GM23338 (cell line): ENCODE data around the gene ME2. TPM values are rescaled to one million over a fixed set of nuclear protein-coding genes. Genes with fewer than 3 reads are reported as not detected.

ENCODE experiments used
- ATAC-seq: fragments of 200-7000 bp; cut with Tn5 transposase; 3 replicates; pipeline ENCODE4 v1.9.1; 2020
- DNase-seq: peaks from one replicate; pipeline ENCODE4 v3.0.0-alpha.2; 2015; ENCODE audit warnings: low spot score
- H2AFZ ChIP-seq: fragments of 200-600 bp; sonication (generic); 2 replicates; pipeline ENCODE4 v1.8.0; 2016; ENCODE audit warnings: antibody characterized with exemption, mild to moderate bottlenecking, moderate library complexity
- H3F3A ChIP-seq: fragments of 200-600 bp; sonication (generic); replicated peaks from 2 replicates; pipeline ENCODE4 v1.8.0; 2017; ENCODE audit warnings: antibody characterized with exemption, mixed run types, low read depth
- H3K27ac ChIP-seq: fragments of 200-600 bp; sonication (generic); 2 replicates; pipeline ENCODE4 v1.6.1; 2016; ENCODE audit warnings: low read depth
- H3K27me3 ChIP-seq: fragments of 200-600 bp; sonication (generic); 2 replicates; pipeline ENCODE4 v1.8.0; 2016; ENCODE audit warnings: mild to moderate bottlenecking, mixed run types, moderate library complexity; ENCODE audit not compliant: insufficient read depth
- H3K36me3 ChIP-seq: fragments of 200-600 bp; sonication (generic); 2 replicates; pipeline ENCODE4 v1.8.0; 2016; ENCODE audit warnings: mild to moderate bottlenecking; ENCODE audit not compliant: insufficient read depth
- H3K4me1 ChIP-seq: fragments of 200-600 bp; sonication (generic); 2 replicates; pipeline ENCODE4 v1.8.0; 2016; ENCODE audit warnings: mild to moderate bottlenecking, moderate library complexity; ENCODE audit not compliant: insufficient read depth
- H3K4me2 ChIP-seq: fragments of 200-600 bp; sonication (generic); 2 replicates; pipeline ENCODE4 v1.7.1; 2017; ENCODE audit warnings: mixed run types
- H3K4me3 ChIP-seq: fragments of 200-600 bp; sonication (generic); 2 replicates; pipeline ENCODE4 v1.6.1; 2016; ENCODE audit warnings: mixed run types
- H3K79me2 ChIP-seq: fragments of 200-600 bp; sonication (generic); replicated peaks from 2 replicates; pipeline ENCODE4 v1.8.0; 2017; ENCODE audit warnings: mild to moderate bottlenecking; ENCODE audit not compliant: insufficient read depth
- H3K9me2 ChIP-seq: fragments of 200-600 bp; sonication (generic); 2 replicates; pipeline ENCODE4 v1.8.0; 2017; ENCODE audit not compliant: insufficient read depth
- H4K20me1 ChIP-seq: fragments of 200-600 bp; sonication (generic); replicated peaks from 2 replicates; pipeline ENCODE4 v1.8.0; 2017; ENCODE audit warnings: mild to moderate bottlenecking; ENCODE audit not compliant: insufficient read depth
- H3K27ac Mint-ChIP-seq: 2 replicates; pipeline ENCODE4 v1.8.0; 2020; ENCODE audit warnings: inconsistent platforms, mild to moderate bottlenecking, moderate library complexity, mixed read lengths
- H3K27me3 Mint-ChIP-seq: 3 replicates; pipeline ENCODE4 v1.8.0; 2022; ENCODE audit warnings: low read depth, mild to moderate bottlenecking, moderate library complexity, mixed read lengths, inconsistent platforms; ENCODE audit not compliant: insufficient read depth, poor library complexity
- H3K36me3 Mint-ChIP-seq: 3 replicates; pipeline ENCODE4 v1.8.0; 2021; ENCODE audit warnings: low read depth, mild to moderate bottlenecking, inconsistent platforms, moderate library complexity, mixed read lengths
- H3K4me1 Mint-ChIP-seq: 3 replicates; pipeline ENCODE4 v1.8.0; 2020; ENCODE audit warnings: mild to moderate bottlenecking, inconsistent platforms, mixed read lengths
- H3K4me3 Mint-ChIP-seq: 3 replicates; pipeline ENCODE4 v1.8.0; 2021; ENCODE audit warnings: moderate library complexity, mild to moderate bottlenecking, inconsistent platforms, mixed read lengths
- H3K9me3 Mint-ChIP-seq: 3 replicates; pipeline ENCODE4 v1.8.0; 2020; ENCODE audit warnings: moderate library complexity, mild to moderate bottlenecking, inconsistent platforms, mixed read lengths
- CREB1 ChIP-seq: fragments of 250-450 bp; sonication (Bioruptor Pico); IDR thresholded peaks from 2 replicates; pipeline ENCODE4 v1.5.0; 2020; ENCODE audit warnings: low read depth, mild to moderate bottlenecking, moderate library complexity
- EZH2 ChIP-seq: fragments of 200-600 bp; sonication (generic); IDR thresholded peaks from one replicate; pipeline ENCODE4 v1.8.0; 2017; ENCODE audit warnings: antibody characterized with exemption, mild to moderate bottlenecking, low read depth; ENCODE audit not compliant: unreplicated experiment
- JUNB ChIP-seq: IDR thresholded peaks from one replicate; pipeline ENCODE4 v1.6.1; 2016; ENCODE audit warnings: antibody characterized with exemption; ENCODE audit not compliant: unreplicated experiment
- NANOG ChIP-seq: IDR thresholded peaks from 2 replicates; pipeline ENCODE4 v1.6.1; 2016; ENCODE audit warnings: antibody characterized with exemption, borderline replicate concordance
- ZNF114 ChIP-seq: fragments of 250-450 bp; sonication (Bioruptor Pico); IDR thresholded peaks from 2 replicates; pipeline ENCODE4 v1.5.0; 2020; ENCODE audit warnings: mild to moderate bottlenecking, moderate library complexity
- ZNF331 ChIP-seq: fragments of 250-450 bp; sonication (Bioruptor Pico); IDR thresholded peaks from 2 replicates; pipeline ENCODE4 v1.5.0; 2020; ENCODE audit warnings: low read depth, mild to moderate bottlenecking, moderate library complexity
- polyA plus RNA-seq: library from polyadenylated mRNA; unstranded; fragments of >200 nt; fragmentation: Nextera tagmentation; extraction: Ambion mirVana; gene quantifications from 2 replicates; pipeline ENCODE4 v1.2.1, GENCODE V29; 2016
- total RNA-seq: library from RNA; depleted of rRNA; stranded (reverse); fragments of >200 nt; shearing (Covaris generic); gene quantifications from 2 replicates; pipeline ENCODE4 v1.2.3, GENCODE V29; 2014
- TF ChIP-seq, protein P1 (sequence below): IDR thresholded peaks from one replicate; pipeline ENCODE4 v1.6.1; 2018; ENCODE audit warnings: antibody characterized with exemption; ENCODE audit not compliant: unreplicated experiment
- TF ChIP-seq, protein P2 (sequence below): IDR thresholded peaks from 2 replicates; pipeline ENCODE4 v1.6.1; 2016; ENCODE audit warnings: antibody characterized with exemption

Gene ME2
- total and polyA plus RNA-seq, 2 experiments from 2014 or later = 61.0 to 102 TPM

- TF ChIP-seq, protein P1, sequence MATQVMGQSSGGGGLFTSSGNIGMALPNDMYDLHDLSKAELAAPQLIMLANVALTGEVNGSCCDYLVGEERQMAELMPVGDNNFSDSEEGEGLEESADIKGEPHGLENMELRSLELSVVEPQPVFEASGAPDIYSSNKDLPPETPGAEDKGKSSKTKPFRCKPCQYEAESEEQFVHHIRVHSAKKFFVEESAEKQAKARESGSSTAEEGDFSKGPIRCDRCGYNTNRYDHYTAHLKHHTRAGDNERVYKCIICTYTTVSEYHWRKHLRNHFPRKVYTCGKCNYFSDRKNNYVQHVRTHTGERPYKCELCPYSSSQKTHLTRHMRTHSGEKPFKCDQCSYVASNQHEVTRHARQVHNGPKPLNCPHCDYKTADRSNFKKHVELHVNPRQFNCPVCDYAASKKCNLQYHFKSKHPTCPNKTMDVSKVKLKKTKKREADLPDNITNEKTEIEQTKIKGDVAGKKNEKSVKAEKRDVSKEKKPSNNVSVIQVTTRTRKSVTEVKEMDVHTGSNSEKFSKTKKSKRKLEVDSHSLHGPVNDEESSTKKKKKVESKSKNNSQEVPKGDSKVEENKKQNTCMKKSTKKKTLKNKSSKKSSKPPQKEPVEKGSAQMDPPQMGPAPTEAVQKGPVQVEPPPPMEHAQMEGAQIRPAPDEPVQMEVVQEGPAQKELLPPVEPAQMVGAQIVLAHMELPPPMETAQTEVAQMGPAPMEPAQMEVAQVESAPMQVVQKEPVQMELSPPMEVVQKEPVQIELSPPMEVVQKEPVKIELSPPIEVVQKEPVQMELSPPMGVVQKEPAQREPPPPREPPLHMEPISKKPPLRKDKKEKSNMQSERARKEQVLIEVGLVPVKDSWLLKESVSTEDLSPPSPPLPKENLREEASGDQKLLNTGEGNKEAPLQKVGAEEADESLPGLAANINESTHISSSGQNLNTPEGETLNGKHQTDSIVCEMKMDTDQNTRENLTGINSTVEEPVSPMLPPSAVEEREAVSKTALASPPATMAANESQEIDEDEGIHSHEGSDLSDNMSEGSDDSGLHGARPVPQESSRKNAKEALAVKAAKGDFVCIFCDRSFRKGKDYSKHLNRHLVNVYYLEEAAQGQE = no peak
- TF ChIP-seq JUNB (no peak), ZNF331 (no peak), EZH2 (no peak)
Observed at GRCh38 chr18:50977037-50977760, 98.3 kb downstream of the ME2 start (continued).

DNA sequence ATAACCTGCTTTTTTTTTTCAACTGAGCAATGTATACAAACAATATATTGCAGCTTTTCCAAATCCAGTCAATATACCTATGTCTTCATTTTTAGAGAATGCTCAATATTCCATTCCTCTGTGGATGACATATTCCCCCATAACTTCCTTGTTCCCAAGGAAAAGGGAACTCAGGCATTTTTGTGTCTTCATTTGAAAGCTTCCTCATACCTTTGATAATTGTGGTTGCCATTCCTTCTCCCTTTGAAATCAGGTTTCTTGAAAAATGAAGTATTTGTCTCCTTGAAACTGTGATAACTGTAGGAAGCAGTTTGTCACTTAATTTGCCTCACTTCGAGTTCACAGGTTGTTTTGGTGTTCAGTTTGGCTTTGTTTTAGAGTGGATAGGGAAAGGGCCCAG is 102.5 kb downstream of the ME2 start:
- H3K27ac Mint-ChIP-seq = no peak overlapping the region
- H3K36me3 ChIP-seq = peaks cover 14% of the 10 kb centered on the region; the same call in 1 of the 2 replicates

GRCh38 chr18:50982086-50982801 is 103.3 kb downstream of the ME2 start:
- DNase-seq (no peak), ATAC-seq (no peak)
- H2AFZ ChIP-seq = no peak overlapping the region
- Mint-ChIP-seq H3K4me1 (peaks cover 3% of the 10 kb centered on the region; the same call in 1 of the 3 replicates), H3K4me3 (no peak overlapping the region), H3K27ac (no peak overlapping the region), H3K36me3 (peaks cover 28% of the 10 kb centered on the region), H3K27me3 (no peaks in the 10 kb centered on the region), H3K9me3 (peaks cover 12% of the 10 kb centered on the region)
- peaks cover 9% of the 10 kb centered on the region; the same call in 1 of the 2 replicates for H3K9me2 ChIP-seq
- H3K4me1 ChIP-seq = no peaks in the 10 kb centered on the region
- H3K79me2 ChIP-seq = no peaks in the 10 kb centered on the region
- H3K27me3 ChIP-seq = no peaks in the 10 kb centered on the region
- H3K4me2 ChIP-seq = no peak overlapping the region
- peaks cover 5% of the 10 kb centered on the region; the same call in 1 of the 2 replicates for H3K36me3 ChIP-seq
- H3K4me3 ChIP-seq = no peak overlapping the region
- no peak overlapping the region for H3K27ac ChIP-seq
- no peaks in the 10 kb centered on the region for H3F3A ChIP-seq
- H4K20me1 ChIP-seq = no peaks in the 10 kb centered on the region
- TF ChIP-seq NANOG = no peak

More for the DNA sequence above, 102.5 kb downstream of the ME2 start:
- Histone ChIP-seq H3K4me3 (no peak overlapping the region), H3K4me2 (no peak overlapping the region), H3K27ac (no peak overlapping the region), H3F3A (no peaks in the 10 kb centered on the region), H3K27me3 (no peaks in the 10 kb centered on the region), H3K79me2 (no peaks in the 10 kb centered on the region), H3K9me2 (peaks cover 9% of the 10 kb centered on the region; the same call in 1 of the 2 replicates), H4K20me1 (no peaks in the 10 kb centered on the region), H3K4me1 (no peaks in the 10 kb centered on the region), H2AFZ (no peak overlapping the region)
- TF ChIP-seq, protein P2, sequence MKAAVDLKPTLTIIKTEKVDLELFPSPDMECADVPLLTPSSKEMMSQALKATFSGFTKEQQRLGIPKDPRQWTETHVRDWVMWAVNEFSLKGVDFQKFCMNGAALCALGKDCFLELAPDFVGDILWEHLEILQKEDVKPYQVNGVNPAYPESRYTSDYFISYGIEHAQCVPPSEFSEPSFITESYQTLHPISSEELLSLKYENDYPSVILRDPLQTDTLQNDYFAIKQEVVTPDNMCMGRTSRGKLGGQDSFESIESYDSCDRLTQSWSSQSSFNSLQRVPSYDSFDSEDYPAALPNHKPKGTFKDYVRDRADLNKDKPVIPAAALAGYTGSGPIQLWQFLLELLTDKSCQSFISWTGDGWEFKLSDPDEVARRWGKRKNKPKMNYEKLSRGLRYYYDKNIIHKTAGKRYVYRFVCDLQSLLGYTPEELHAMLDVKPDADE = no peak
- TF ChIP-seq CREB1 (CRISPR knock-in tag) (no peak), ZNF114 (CRISPR knock-in tag) (no peak)
- peaks cover 3% of the 10 kb centered on the region; the same call in 1 of the 3 replicates for H3K4me1 Mint-ChIP-seq
- no peak for DNase-seq
- peaks cover 2% of the 10 kb centered on the region for H3K27me3 Mint-ChIP-seq
- H3K36me3 Mint-ChIP-seq = peaks cover 37% of the 10 kb centered on the region
- peaks cover 20% of the 10 kb centered on the region for H3K9me3 Mint-ChIP-seq
- ATAC-seq = no peak
- H3K4me3 Mint-ChIP-seq = no peak overlapping the region
